ENCODE data around the gene VMP1. TPM values are rescaled to one million over a fixed set of nuclear protein-coding genes. Genes with fewer than 3 reads are reported as not detected.

VMP1 gene
- total and polyA plus RNA-seq, 4 donors = 92.5 to 249 (median 157) TPM

DNA sequence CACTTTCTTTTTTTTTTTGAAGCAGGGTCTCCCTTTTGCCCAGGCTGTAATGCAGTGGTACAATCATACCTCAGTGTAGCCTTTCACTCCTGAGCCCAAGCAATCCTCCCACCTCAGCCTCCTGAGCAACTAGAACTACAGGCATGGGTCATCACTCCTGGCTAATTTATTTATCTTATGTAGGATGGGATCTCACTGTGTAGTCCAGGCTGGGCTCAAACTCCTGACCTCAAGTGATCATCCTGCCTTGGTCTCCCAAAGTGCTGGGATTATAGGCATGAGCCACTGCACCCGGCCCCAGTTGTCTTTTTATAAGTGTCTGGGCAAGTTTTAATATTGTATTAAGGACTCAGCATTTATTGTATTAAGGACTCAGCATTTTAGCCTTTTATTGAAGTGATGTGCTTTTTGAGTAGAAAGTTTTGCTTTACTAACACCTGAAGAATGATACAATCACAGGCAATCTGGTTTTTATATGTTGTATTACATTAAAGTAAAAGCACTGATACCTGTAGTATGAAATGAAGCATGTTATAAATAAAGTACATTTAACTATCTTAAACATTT is 22.9 kb downstream of the VMP1 start:
- no peak overlapping the region for H3K9ac ChIP-seq (ENCODE audit: insufficient read depth in 1 of 2, low read length in 2 of 2)
- no peaks in the 10 kb centered on the region for H3K9me3 ChIP-seq (ENCODE audit: control insufficient read depth in 4 of 4, insufficient read depth in 3 of 4, low read length in 3 of 4)
- peaks cover 2 to 3% (median 3%) of the 10 kb centered on the region in 4 donors for H3K36me3 ChIP-seq (ENCODE audit: control insufficient read depth in 4 of 4, insufficient read depth in 4 of 4, low read length in 4 of 4)
- no peak overlapping the region for H3K4me3 ChIP-seq
- TF ChIP-seq, protein P1, sequence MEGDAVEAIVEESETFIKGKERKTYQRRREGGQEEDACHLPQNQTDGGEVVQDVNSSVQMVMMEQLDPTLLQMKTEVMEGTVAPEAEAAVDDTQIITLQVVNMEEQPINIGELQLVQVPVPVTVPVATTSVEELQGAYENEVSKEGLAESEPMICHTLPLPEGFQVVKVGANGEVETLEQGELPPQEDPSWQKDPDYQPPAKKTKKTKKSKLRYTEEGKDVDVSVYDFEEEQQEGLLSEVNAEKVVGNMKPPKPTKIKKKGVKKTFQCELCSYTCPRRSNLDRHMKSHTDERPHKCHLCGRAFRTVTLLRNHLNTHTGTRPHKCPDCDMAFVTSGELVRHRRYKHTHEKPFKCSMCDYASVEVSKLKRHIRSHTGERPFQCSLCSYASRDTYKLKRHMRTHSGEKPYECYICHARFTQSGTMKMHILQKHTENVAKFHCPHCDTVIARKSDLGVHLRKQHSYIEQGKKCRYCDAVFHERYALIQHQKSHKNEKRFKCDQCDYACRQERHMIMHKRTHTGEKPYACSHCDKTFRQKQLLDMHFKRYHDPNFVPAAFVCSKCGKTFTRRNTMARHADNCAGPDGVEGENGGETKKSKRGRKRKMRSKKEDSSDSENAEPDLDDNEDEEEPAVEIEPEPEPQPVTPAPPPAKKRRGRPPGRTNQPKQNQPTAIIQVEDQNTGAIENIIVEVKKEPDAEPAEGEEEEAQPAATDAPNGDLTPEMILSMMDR (IDR thresholded peaks at IDR 0.05; ENCODE audit: control extremely low read depth, extremely low read depth) = no peak
- 88 to 92% methylated on average over 1 of the region's 1 CpG for WGBS, 2 donors
- H3K27me3 ChIP-seq (ENCODE audit: control insufficient read depth in 3 of 3, insufficient read depth in 3 of 3, low read length in 2 of 3) = no peaks in the 10 kb centered on the region
- DNase-seq (no peak), ATAC-seq (ENCODE audit: insufficient read depth, low FRiP score) (no peak)
- no peak overlapping the region for H3K27ac ChIP-seq (ENCODE audit: low read depth in 1 of 2, low read length in 1 of 2)
- peaks cover 0 to 6% (median 3%) of the 10 kb centered on the region in 5 donors for H3K4me1 ChIP-seq (ENCODE audit: control insufficient read depth in 5 of 5, insufficient read depth in 5 of 5, low read length in 5 of 5)

DNA sequence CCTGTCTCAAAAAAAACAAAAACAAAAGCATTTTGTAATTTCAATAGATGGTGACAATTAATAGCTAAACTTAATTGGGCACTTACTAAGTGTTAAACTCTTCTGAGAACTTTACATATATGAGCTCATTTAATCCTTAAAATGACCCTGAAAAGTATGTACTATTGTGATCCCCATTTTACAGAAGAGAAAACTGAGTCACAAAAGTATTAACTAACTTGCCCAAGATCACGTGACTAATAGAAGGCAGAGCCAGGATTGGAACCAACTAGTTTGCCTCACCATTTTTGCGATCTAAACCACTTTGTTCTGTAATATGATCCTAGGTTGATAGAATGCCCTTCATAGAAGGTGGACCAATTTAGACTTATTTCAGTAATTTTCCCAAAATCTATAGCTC is 26.2 kb downstream of the VMP1 start:
- no peak overlapping the region for H3K9ac ChIP-seq (ENCODE audit: insufficient read depth in 1 of 2, low read length in 2 of 2)
- peaks cover 3 to 15% (median 6%) of the 10 kb centered on the region in 4 donors for H3K36me3 ChIP-seq (ENCODE audit: control insufficient read depth in 4 of 4, insufficient read depth in 4 of 4, low read length in 4 of 4)
- WGBS, 2 donors = 97% methylated on average over 2 of the region's 2 CpGs

DNA sequence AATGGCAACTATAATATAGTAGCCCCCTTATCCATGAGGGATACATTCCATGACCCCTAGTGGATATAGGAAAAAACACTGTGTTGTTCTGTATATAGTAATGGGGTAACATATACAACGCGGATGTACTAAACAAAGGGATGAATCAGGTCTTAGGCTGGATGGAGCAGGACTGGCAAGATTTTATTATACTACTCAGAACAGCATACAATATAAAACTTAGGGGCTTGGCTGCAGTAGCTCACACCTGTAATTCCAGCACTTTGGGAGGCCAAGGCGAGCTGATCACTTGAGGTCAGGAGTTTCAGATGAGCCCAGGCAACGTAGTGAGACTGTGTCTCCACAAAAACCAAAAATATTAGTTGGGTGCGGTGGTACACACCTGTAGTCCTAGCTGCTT is 26.8 kb downstream of the VMP1 start:
- Histone ChIP-seq H3K36me3 (ENCODE audit: control insufficient read depth in 4 of 4, insufficient read depth in 4 of 4, low read length in 4 of 4) (peaks cover 3 to 15% (median 6%) of the 10 kb centered on the region in 4 donors), H3K27ac (ENCODE audit: low read depth in 1 of 2, low read length in 1 of 2) (no peak overlapping the region), H3K27me3 (ENCODE audit: control insufficient read depth in 3 of 3, insufficient read depth in 3 of 3, low read length in 2 of 3) (no peaks in the 10 kb centered on the region), H3K9me3 (ENCODE audit: control insufficient read depth in 4 of 4, insufficient read depth in 3 of 4, low read length in 3 of 4) (no peaks in the 10 kb centered on the region), H3K4me3 (no peak overlapping the region), H3K9ac (ENCODE audit: insufficient read depth in 1 of 2, low read length in 2 of 2) (no peak overlapping the region), H3K4me1 (ENCODE audit: control insufficient read depth in 5 of 5, insufficient read depth in 5 of 5, low read length in 5 of 5) (no peaks in the 10 kb centered on the region)
- TF ChIP-seq, protein P1 (IDR thresholded peaks at IDR 0.05; ENCODE audit: control extremely low read depth, extremely low read depth) = no peak
- 98 to 99% methylated on average over 5 of the region's 5 CpGs for WGBS, 2 donors
- DNase-seq = no peak
- ATAC-seq (ENCODE audit: insufficient read depth, low FRiP score) = no peak

More for the DNA sequence above, 26.2 kb downstream of the VMP1 start:
- ATAC-seq (ENCODE audit: insufficient read depth, low FRiP score) (no peak), DNase-seq (no peak)
- no peak overlapping the region for H3K27ac ChIP-seq (ENCODE audit: low read depth in 1 of 2, low read length in 1 of 2)
- H3K9me3 ChIP-seq (ENCODE audit: control insufficient read depth in 4 of 4, insufficient read depth in 3 of 4, low read length in 3 of 4) = no peaks in the 10 kb centered on the region
- TF ChIP-seq, protein P1 (IDR thresholded peaks at IDR 0.05; ENCODE audit: control extremely low read depth, extremely low read depth) = no peak
- no peaks in the 10 kb centered on the region for H3K4me1 ChIP-seq (ENCODE audit: control insufficient read depth in 5 of 5, insufficient read depth in 5 of 5, low read length in 5 of 5)
- H3K27me3 ChIP-seq (ENCODE audit: control insufficient read depth in 3 of 3, insufficient read depth in 3 of 3, low read length in 2 of 3) = no peaks in the 10 kb centered on the region
- H3K4me3 ChIP-seq = no peak overlapping the region

DNA sequence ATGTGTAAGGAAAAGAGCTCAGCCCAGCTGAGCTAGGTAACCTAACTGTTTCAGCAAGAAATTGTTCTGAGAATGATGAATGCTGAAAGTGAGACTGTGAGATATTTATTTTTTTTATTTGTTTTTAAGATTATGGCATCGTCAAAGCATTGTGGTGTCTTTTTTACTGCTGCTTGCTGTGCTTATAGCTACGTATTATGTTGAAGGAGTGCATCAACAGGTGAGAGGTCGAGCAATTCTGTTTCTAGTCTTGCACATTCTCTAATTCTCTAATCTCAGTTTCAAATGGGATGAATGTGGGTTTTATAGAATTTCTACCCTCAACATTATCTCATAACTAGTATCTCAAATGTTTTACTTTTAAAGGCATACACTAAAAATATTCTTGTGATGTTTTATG is 29.9 kb downstream of the VMP1 start:
- ATAC-seq (ENCODE audit: insufficient read depth, low FRiP score) (no peak), DNase-seq (no peak)
- Histone ChIP-seq H3K4me1 (ENCODE audit: control insufficient read depth in 5 of 5, insufficient read depth in 5 of 5, low read length in 5 of 5) (no peaks in the 10 kb centered on the region), H3K9ac (ENCODE audit: insufficient read depth in 1 of 2, low read length in 2 of 2) (no peak overlapping the region), H3K27ac (ENCODE audit: low read depth in 1 of 2, low read length in 1 of 2) (no peak overlapping the region), H3K27me3 (ENCODE audit: control insufficient read depth in 3 of 3, insufficient read depth in 3 of 3, low read length in 2 of 3) (no peaks in the 10 kb centered on the region), H3K4me3 (no peak overlapping the region), H3K36me3 (ENCODE audit: control insufficient read depth in 4 of 4, insufficient read depth in 4 of 4, low read length in 4 of 4) (peaks cover 3 to 17% (median 7%) of the 10 kb centered on the region in 4 donors), H3K9me3 (ENCODE audit: control insufficient read depth in 4 of 4, insufficient read depth in 3 of 4, low read length in 3 of 4) (no peaks in the 10 kb centered on the region)
- TF ChIP-seq, protein P1 (IDR thresholded peaks at IDR 0.05; ENCODE audit: control extremely low read depth, extremely low read depth) = no peak
- 95 to 97% methylated on average over 3 of the region's 3 CpGs for WGBS, 2 donors

All from lung (tissue), 12 donors.